GM12892 (cell line): Measurements from ENCODE around the gene GAS7.

Source experiments
- DNase-seq: peaks from one replicate; pipeline ENCODE4 v3.0.0; 2011; ENCODE audit not compliant: insufficient read length
- FAIRE-seq: peaks from 2 replicates; lab custom pipeline; 2011; peaks lifted over from hg19 to GRCh38; lab: Jason Lieb, UNC
- POLR2A ChIP-seq: IDR thresholded peaks from 2 replicates; pipeline ENCODE4 v1.6.1; 2011; ENCODE audit warnings: low read depth, low read length, control low read depth
- POLR2AphosphoS5 ChIP-seq: IDR thresholded peaks from 2 replicates; pipeline ENCODE4 v1.6.1; 2011; ENCODE audit warnings: low read depth, low read length, control low read depth
- TAF1 ChIP-seq: IDR thresholded peaks from 2 replicates; pipeline ENCODE4 v1.6.1; 2011; ENCODE audit warnings: low read depth, mild to moderate bottlenecking, control low read depth, low read length, borderline replicate concordance

The GAS7 gene

DNA sequence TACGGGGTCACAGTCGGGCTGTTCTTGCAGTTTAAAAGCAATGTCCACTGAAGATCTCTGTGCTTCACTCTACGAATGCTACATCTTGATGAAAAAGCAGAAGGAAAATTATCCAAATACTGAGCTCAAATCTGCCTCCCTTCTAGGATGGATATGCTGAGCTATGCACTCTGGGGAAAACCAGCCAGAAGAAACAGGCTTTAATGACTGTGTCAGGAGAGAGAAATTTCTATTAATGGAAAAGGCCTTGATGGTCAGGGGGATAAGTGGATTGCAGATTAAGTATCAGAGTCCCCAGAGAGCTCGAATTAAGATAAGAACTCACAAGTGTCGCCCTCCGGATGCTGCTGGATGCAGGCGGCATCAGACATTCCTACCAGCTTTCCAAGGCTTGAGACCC, 253.7 kb downstream of the GAS7 start:
- FAIRE-seq, result no peak
- DNase-seq, result no peak
- TF ChIP-seq TAF1, result no peak
- TF ChIP-seq POLR2A, result no peak
- TF ChIP-seq POLR2AphosphoS5, result no peak

DNA sequence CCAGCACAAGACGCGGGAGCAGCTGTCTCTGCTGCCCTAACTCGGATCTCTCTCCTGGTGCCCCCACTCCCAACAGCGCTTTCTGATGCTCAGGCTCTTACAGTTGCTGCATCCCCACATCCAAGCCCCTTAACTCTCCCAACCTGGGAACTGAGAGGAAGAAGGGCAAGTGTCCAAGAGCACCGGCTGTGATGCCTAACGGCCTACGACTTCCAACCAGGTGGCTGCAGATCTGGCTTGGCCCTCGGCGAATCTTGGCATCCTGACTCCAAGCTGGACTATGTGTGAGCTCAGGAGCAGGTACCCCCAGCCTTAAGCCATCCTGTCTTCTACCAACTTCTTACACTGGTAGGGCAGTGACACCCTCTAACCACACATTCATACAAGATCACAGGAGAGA, 255.1 kb downstream of the GAS7 start:
- TF ChIP-seq POLR2A, result no peak
- TF ChIP-seq POLR2AphosphoS5, result no peak
- TF ChIP-seq TAF1, result no peak
- DNase-seq, result no peak
- no peak for FAIRE-seq

DNA sequence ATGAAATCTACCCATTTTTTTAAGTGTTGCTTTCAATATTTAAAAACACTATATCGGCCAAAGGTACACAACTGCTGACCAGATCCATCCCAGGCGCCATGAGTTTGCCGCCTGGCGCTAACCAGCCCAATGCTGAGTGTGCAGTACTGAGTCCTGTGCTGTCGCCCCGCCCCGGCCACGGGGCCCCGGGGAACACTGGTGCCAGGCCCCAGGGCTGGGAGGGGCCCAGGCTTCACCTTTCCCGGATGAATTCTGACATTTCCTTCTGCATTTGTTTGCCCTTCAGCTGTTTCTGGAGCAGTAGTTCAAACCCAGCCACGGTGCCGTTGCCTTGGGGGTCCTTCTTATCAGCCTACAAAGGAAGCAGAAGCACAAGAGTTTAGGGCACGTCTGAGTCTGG, 255.5 kb downstream of the GAS7 start:
- DNase-seq, result no peak
- no peak for TF ChIP-seq POLR2A
- TF ChIP-seq TAF1, result no peak
- FAIRE-seq, result no peak

DNA sequence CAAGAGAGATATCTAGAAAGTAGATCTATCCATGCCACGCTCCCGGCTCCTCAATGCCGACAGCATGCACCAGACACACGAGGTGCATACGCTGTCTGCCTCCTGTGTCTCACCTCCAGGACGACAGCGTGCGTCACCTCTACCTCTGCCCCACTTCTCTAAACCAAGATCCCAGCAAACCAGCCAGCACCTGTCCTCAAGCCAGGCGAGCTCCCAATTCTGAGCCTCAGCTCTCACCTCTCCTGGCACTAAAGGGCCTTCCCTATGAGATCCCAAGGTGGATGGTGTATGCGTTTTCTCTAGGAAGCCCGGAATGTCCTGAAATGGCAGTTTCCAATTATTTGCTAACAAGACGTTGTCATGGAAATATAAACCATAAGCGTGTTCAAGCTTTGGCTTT, 257.1 kb downstream of the GAS7 start:
- DNase-seq (no peak), FAIRE-seq (no peak)
- TF ChIP-seq POLR2AphosphoS5, result no peak
- no peak for TF ChIP-seq TAF1
- TF ChIP-seq POLR2A, result no peak

DNA sequence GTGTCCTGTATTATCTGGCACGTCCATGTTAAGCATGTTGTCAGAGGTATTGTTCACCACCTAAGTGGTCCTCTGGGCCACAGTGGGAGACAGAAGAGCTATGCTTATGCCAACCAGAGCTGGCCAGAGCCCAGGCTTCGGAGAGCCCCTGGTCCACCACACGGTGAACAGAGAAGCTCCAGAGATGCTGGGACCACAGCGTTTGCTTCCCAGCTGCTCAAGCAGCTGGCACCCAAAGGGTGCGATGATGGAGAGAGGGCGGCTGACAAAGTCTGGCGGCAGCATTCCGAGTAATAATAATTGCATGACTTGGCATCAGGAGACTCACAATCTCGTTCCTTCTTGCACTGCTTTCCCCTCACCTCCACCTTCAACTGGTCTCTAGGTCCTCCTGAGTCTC, 257.6 kb downstream of the GAS7 start:
- TF ChIP-seq POLR2AphosphoS5, result no peak
- no peak for FAIRE-seq
- DNase-seq, result no peak

DNA sequence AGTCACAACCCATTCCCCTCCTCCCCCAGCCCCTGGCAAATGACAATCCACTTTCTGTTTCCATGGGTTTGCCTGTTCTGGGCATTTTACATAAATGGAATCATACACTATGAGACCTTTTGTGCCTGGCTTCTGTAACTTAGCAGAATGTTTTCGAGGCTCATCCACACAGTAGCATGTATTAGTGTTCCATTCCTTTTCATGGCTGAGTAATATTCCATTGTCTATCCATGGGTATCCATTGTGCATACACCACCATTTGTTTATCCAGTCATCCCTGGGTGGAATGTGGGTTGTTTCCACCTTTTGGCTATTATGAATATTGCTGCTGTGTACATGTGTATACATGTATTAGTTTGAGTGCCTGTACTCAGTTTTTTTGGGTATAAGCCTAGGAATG, 259.6 kb downstream of the GAS7 start:
- TF ChIP-seq POLR2AphosphoS5 (no peak), TAF1 (no peak), POLR2A (no peak)
- FAIRE-seq (no peak), DNase-seq (no peak)

DNA sequence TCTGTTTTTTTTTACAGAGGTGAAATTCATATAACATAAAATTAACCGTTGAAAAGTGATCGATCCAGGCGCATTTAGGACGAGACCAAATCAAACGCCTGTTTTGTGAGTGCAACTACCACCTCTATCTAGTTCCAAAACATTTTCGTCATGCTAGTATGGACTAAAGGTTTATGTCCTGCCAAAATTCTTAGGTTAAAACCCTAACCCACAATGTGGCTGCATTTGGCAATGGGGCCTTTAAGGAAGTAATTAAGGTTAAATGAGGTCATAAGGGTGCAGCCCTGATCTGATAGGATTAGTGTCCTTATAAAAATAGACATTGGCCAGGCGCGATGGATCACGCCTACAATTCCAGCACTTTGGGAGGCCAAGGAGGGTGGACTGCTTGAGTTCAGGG, 260.5 kb downstream of the GAS7 start:
- FAIRE-seq (no peak), DNase-seq (no peak)
- TF ChIP-seq POLR2AphosphoS5 (no peak), POLR2A (no peak), TAF1 (no peak)

DNA sequence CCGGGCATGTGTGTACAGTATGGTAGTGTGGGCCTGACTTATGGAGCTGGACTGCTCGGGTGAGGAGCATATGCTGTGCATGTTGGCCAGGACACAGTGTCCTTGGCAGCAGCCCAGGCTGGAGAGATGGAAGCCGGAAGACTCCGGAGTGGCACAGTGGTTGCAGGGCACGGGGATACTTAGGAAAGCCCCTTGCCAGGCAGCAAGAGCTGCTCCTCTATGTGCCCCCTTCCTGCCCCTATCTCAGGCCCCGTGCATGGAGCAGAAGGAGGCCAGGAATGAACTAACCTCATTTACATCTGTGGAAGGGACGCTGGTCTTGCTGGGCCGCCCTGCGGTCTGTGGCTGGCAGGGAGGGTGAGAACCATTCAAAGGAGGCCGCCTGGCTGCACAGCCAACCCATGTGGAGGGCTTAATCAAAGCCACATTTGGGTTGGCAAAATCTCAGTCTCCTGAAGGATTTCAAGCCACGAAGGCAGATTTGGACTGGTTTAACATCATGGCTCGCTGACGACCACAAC, 261.1 kb downstream of the GAS7 start:
- TF ChIP-seq POLR2A (no peak), POLR2AphosphoS5 (no peak), TAF1 (no peak)
- FAIRE-seq, result no peak
- DNase-seq, result no peak

DNA sequence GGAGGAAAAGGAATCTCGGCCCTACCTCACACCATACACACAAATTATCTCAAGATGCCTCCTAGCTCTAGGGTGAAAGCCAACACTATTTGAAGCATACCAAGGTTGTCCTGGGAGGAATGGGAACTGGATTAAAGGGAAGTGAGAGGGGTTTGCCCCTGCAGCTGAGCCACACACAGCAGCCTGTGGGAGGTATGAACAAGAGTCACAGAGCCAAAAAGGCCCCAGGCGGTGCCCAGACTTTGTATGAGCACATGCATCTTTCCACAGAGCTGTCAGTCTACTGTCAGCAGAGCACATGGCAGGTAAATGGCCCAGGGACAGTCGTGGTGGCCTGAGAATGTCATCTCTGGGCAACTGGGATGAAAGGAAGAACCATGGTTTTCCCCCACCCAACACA, 262.3 kb downstream of the GAS7 start:
- FAIRE-seq, result no peak
- TF ChIP-seq POLR2A, result no peak
- TF ChIP-seq TAF1, result no peak
- TF ChIP-seq POLR2AphosphoS5, result no peak
- no peak for DNase-seq

DNA sequence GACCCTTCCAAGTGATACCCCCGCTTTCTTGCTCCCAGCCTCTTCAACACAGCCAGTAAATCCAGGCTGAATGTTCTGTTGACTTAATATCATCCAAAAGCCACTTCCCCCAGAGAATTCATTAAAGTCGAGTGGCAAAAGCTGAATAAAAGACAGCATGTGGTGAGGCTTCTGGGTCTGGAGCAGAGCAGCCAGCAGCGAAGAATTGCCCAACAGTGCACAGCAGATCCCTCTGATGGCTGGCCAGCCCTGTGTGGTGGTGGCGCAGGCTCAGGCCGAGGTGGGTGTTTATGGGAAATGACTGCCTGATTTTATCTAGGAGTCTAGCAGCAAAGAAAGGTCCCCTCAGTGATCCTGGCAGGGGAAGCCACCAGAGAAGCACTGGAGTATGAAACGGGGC, 263.0 kb downstream of the GAS7 start:
- DNase-seq (no peak), FAIRE-seq (no peak)
- TF ChIP-seq POLR2AphosphoS5, result no peak
- no peak for TF ChIP-seq TAF1
- TF ChIP-seq POLR2A, result no peak

DNA sequence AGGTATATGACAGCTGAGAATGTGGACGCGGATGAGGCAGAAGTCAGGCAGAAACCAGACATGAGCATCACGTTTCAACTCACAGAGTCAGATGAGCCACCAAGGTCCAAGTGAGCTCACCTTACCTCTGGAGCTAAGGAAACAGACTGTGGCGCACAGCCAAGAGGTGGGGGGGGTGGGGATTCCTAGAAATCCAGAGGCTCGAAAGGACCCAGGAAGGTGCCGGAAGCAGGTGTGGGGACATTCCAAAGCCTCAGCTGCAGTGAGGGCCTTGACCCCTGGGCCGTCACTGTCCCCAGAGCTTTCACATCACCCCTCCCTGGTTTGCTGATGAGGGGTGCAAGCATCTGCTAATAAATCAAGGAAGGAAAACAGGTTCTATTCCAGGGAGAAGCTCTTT, 264.1 kb downstream of the GAS7 start:
- no peak for DNase-seq
- no peak for TF ChIP-seq TAF1
- TF ChIP-seq POLR2A, result no peak
- no peak for TF ChIP-seq POLR2AphosphoS5
- FAIRE-seq, result no peak

DNA sequence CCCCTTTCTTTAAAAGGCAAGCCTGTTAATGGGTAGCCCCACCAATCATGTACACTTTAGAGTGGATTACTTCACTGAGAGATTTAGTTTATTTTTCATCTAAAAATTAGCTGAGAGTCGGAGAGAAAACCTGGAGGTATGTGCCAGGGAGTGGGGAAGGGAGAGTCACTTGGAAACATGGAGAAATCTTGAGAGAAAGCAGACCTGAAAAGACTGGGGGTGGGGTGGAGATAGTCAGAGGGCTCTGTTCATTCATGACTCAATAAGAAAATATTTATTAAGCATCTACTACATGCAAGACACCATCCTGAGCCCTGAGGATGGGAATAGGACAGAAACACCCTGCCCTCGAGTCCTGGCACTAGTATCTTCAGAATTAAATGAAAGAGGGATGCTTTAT, 265.9 kb downstream of the GAS7 start:
- no peak for TF ChIP-seq POLR2AphosphoS5
- no peak for TF ChIP-seq POLR2A
- no peak for TF ChIP-seq TAF1
- FAIRE-seq (no peak), DNase-seq (no peak)
